ENCODE results near the gene SLC17A8. TPM values are rescaled to one million over a fixed set of nuclear protein-coding genes. Genes with fewer than 3 reads are reported as not detected.

The SLC17A8 gene
- total RNA-seq, 1 donor from 2014 or later, result 2.6 TPM

DNA sequence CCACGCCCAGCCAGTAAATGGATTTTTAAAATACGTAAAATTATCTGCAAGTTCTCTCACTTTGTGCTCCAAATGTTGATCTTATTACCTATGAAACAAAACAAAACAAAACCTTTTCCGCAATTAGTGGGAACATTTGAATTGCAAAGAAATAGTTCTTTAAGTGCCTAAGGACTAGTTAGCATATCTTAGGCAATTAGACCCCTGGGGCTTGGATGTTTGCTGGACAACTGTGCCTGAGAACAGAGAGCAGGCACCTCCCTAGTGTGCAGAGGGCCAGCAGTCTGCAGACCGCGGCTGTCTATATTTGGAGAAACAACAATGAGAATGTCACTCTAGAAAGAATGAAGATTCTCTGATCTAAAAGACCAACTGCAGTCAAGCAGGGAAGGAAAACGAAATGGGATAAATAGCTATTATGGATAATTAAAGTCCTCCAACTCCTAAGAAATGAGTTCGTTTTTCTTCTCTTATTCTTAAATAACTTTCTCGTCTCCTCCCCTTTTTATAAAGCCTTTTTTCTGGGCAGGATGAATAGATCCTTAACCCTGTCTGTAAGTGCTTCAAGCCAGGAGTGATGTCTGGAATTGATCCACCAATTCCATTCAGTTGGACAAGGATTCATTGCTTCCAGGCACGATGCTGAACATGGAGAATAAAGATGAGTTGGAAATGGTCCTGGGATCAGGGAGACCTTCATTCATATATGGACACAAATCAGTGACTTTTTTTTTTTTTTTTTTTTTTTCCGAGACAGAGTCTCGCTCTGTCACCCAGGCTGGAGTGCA is 16.2 kb downstream of the SLC17A8 start:
- Mint-ChIP-seq H3K9me3 (no peaks in the 10 kb centered on the region), H3K27ac (no peak overlapping the region), H3K4me1 (ENCODE audit: unreplicated experiment) (peaks cover 7% of the 10 kb centered on the region), H3K36me3 (no peaks in the 10 kb centered on the region), H3K4me3 (no peak overlapping the region), H3K27me3 (no peaks in the 10 kb centered on the region)
- TF ChIP-seq CTCF (conservative IDR thresholded peaks at IDR 0.05), result no peak
- no peak for DNase-seq (ENCODE audit: extremely low spot score, unreplicated experiment)

DNA sequence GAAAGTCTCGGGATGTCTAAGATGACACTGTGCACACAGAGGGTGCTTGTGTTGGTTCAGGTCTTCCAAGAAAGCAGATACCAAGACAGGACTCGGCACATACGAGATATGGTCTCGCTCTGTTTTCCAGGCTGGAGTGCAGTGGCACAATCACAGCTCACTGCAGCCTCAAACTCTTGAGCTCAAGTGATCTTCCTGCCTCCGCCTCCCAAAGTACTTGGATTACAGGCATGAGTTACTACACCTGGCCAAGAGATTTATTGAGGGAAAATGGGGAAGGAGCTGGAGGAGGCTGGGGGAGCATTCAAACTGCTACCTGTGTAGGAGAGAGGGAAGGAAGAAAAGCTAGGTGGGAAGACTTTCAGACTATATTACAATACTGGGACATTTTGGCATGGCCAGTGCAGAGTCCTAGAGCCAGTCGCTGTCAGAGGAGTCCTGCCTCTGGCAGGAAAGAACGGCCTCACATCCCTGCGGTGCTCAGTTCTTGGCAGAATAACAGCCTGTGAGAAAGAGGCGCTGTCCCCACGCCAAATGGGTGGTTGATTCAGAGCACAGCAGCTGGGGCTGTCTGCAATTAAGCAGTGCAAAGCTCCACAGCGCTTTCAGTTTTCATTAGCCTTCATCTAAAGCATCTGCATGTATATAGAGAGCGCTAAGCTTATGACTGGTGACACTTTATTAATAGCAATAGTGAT is 18.3 kb downstream of the SLC17A8 start:
- no peak for DNase-seq (ENCODE audit: extremely low spot score, unreplicated experiment)
- Mint-ChIP-seq H3K4me1 (ENCODE audit: unreplicated experiment) (peaks cover 7% of the 10 kb centered on the region), H3K27ac (no peak overlapping the region), H3K27me3 (no peaks in the 10 kb centered on the region), H3K4me3 (no peak overlapping the region), H3K9me3 (no peaks in the 10 kb centered on the region), H3K36me3 (no peaks in the 10 kb centered on the region)
- TF ChIP-seq CTCF (conservative IDR thresholded peaks at IDR 0.05), result no peak

GRCh38 chr12:100376161-100376560 is 19.3 kb downstream of the SLC17A8 start:
- no peak overlapping the region for H3K4me3 Mint-ChIP-seq
- DNase-seq (ENCODE audit: extremely low spot score, unreplicated experiment), result no peak

DNA sequence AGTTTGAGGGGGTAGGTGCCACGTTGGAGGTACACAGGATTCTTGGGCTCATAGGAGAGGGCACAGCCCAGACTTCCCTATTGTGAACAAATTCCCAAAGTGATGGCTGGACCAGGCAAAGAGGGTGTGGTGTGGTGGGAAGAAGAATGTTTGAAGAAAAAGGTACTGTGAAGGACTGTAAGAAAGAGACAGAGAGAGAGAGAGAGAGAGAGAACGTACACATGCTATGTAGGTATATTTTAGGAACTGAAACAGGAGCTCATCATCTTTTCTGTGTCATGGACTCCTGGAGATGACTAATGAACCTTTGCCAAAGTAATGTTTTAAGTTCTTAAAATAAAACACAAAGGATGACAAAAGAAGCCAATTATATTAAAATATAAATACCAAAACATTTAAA is 24.5 kb downstream of the SLC17A8 start:
- no peak overlapping the region for H3K4me3 Mint-ChIP-seq
- H3K27me3 Mint-ChIP-seq, result no peaks in the 10 kb centered on the region
- DNase-seq (ENCODE audit: extremely low spot score, unreplicated experiment), result no peak
- H3K27ac Mint-ChIP-seq, result no peak overlapping the region
- H3K36me3 Mint-ChIP-seq, result no peaks in the 10 kb centered on the region
- H3K4me1 Mint-ChIP-seq (ENCODE audit: unreplicated experiment), result no peaks in the 10 kb centered on the region
- TF ChIP-seq CTCF (conservative IDR thresholded peaks at IDR 0.05), result no peak
- H3K9me3 Mint-ChIP-seq, result no peaks in the 10 kb centered on the region

More at GRCh38 chr12:100376161-100376560, 19.3 kb downstream of the SLC17A8 start:
- no peaks in the 10 kb centered on the region for H3K36me3 Mint-ChIP-seq
- H3K4me1 Mint-ChIP-seq (ENCODE audit: unreplicated experiment), result peaks cover 7% of the 10 kb centered on the region
- no peaks in the 10 kb centered on the region for H3K9me3 Mint-ChIP-seq
- no peaks in the 10 kb centered on the region for H3K27me3 Mint-ChIP-seq
- TF ChIP-seq CTCF (conservative IDR thresholded peaks at IDR 0.05), result no peak
- no peak overlapping the region for H3K27ac Mint-ChIP-seq

GRCh38 chr12:100382338-100382737 is 25.5 kb downstream of the SLC17A8 start:
- no peak for DNase-seq (ENCODE audit: extremely low spot score, unreplicated experiment)
- Mint-ChIP-seq H3K4me3 (no peak overlapping the region), H3K27ac (no peak overlapping the region), H3K9me3 (no peaks in the 10 kb centered on the region), H3K27me3 (no peaks in the 10 kb centered on the region), H3K4me1 (ENCODE audit: unreplicated experiment) (no peaks in the 10 kb centered on the region), H3K36me3 (no peaks in the 10 kb centered on the region)
- TF ChIP-seq CTCF (conservative IDR thresholded peaks at IDR 0.05), result no peak
